Endothelial cell of umbilical vein (primary cell): Measurements from ENCODE around the gene MACF1. TPM values are rescaled to one million over a fixed set of nuclear protein-coding genes. Genes with fewer than 3 reads are reported as not detected.

Experiments used
- BruUV-seq: library from RNA; stranded (reverse); fragments of 400-500 nt; replicated peaks from 2 replicates; lab custom pipeline; 2021; lab: Mats Ljungman, UMichigan
- CTCF ChIA-PET: fragments of 300-600, 350-600 bp; sonication (Branson Sonifier 250); formaldehyde crosslinking; loops from one replicate; lab custom pipeline; 2021; ENCODE audit warnings: antibody characterized with exemption, inconsistent platforms; lab: Charles Lee
- POLR2A ChIA-PET: fragments of 300-600, 350-600 bp; sonication (Branson Sonifier 250); formaldehyde crosslinking; loops from one replicate; lab custom pipeline; 2021; ENCODE audit warnings: antibody characterized with exemption, inconsistent platforms; lab: Charles Lee
- DNase-seq: peaks from one replicate; pipeline ENCODE4 v3.0.0-alpha.2; 2011; ENCODE audit warnings: low read depth, low spot score
- FAIRE-seq: peaks from 2 replicates; lab custom pipeline; 2011; peaks lifted over from hg19 to GRCh38; lab: Jason Lieb, UNC
- H2AFZ ChIP-seq: 2 replicates; pipeline ENCODE4 v1.6.0; 2012; ENCODE audit warnings: low read depth, low read length, control low read depth, inconsistent platforms
- H3K27ac ChIP-seq: 2 replicates; pipeline ENCODE4 v1.5.1; 2011; ENCODE audit warnings: low read depth, mild to moderate bottlenecking, control low read depth, low read length, moderate library complexity; ENCODE audit not compliant: insufficient read depth
- H3K27me3 ChIP-seq, 2 experiments: 2 replicates each; pipeline versions ENCODE4 v1.6.0 to v1.6.1; 2011; ENCODE audit warnings: low read length in 2 of 2, mixed read lengths in 1 of 2; ENCODE audit not compliant: control insufficient read depth in 2 of 2, insufficient read depth in 2 of 2
- H3K36me3 ChIP-seq, 2 experiments: 2 replicates in 1 of 2; 3 replicates in 1 of 2; pipeline ENCODE4 v1.5.1; 2011; ENCODE audit warnings: low read length in 2 of 2, mild to moderate bottlenecking in 1 of 2, moderate library complexity in 1 of 2; ENCODE audit not compliant: control insufficient read depth in 2 of 2, insufficient read depth in 2 of 2; ENCODE audit errors: extremely low read depth in 1 of 2
- H3K4me1 ChIP-seq: 3 replicates; pipeline ENCODE4 v1.5.1; 2011; ENCODE audit warnings: mild to moderate bottlenecking, low read length; ENCODE audit not compliant: control insufficient read depth, insufficient read depth; ENCODE audit errors: extremely low read depth
- H3K4me2 ChIP-seq: 2 replicates; pipeline ENCODE4 v1.6.1; 2011; ENCODE audit warnings: low read length, control low read depth, mixed read lengths; ENCODE audit not compliant: insufficient read depth
- H3K4me3 ChIP-seq, 3 experiments: fragments of 200-600 bp in 1 of 3; sonication (generic), shearing (Covaris generic) in 1 of 3; replicated peaks in 1 of 3; 2 replicates each; pipeline ENCODE4 v1.5.1; 2011 to 2016; ENCODE audit warnings: control low read depth in 3 of 3, low read length in 3 of 3, mild to moderate bottlenecking in 2 of 3, inconsistent platforms in 1 of 3, low read depth in 1 of 3, moderate library complexity in 1 of 3; ENCODE audit not compliant: insufficient read depth in 1 of 3
- H3K79me2 ChIP-seq: 2 replicates; pipeline ENCODE4 v1.6.0; 2012; ENCODE audit warnings: low read length, inconsistent platforms; ENCODE audit not compliant: control insufficient read depth, insufficient read depth
- H3K9ac ChIP-seq: replicated peaks from 2 replicates; pipeline ENCODE3; 2011; ENCODE audit warnings: low read length, control low read depth; ENCODE audit not compliant: insufficient read depth; ENCODE audit errors: extremely low read depth
- H3K9me1 ChIP-seq: replicated peaks from 3 replicates; pipeline ENCODE4 v1.6.0; 2011; ENCODE audit warnings: mild to moderate bottlenecking, low read length; ENCODE audit not compliant: control insufficient read depth, insufficient read depth; ENCODE audit errors: extremely low read depth
- H3K9me3 ChIP-seq: replicated peaks from 2 replicates; pipeline ENCODE4 v1.5.1; 2012; ENCODE audit warnings: low read length, inconsistent platforms; ENCODE audit not compliant: control insufficient read depth, insufficient read depth
- H4K20me1 ChIP-seq: replicated peaks from 2 replicates; pipeline ENCODE3; 2011; ENCODE audit warnings: mild to moderate bottlenecking, low read length; ENCODE audit not compliant: control insufficient read depth, insufficient read depth; ENCODE audit errors: extremely low read depth
- EZH2 ChIP-seq: IDR thresholded peaks from 2 replicates; pipeline ENCODE4 v1.6.1; 2012; ENCODE audit warnings: borderline replicate concordance, low read depth, mild to moderate bottlenecking, moderate library complexity, low read length, inconsistent platforms; ENCODE audit not compliant: severe bottlenecking
- FOS ChIP-seq: IDR thresholded peaks from 2 replicates; pipeline ENCODE4 v1.6.1; 2011; ENCODE audit warnings: mild to moderate bottlenecking, low read length, moderate library complexity, borderline replicate concordance; ENCODE audit not compliant: insufficient read depth
- GATA2 ChIP-seq: IDR thresholded peaks from 2 replicates; pipeline ENCODE4 v1.7.0; 2011; ENCODE audit warnings: low read depth, mild to moderate bottlenecking, moderate library complexity, mixed read lengths, low read length; ENCODE audit not compliant: insufficient read length, insufficient read depth
- JUN ChIP-seq: IDR thresholded peaks from 2 replicates; pipeline ENCODE4 v1.6.1; 2011; ENCODE audit warnings: borderline replicate concordance, low read depth; ENCODE audit not compliant: insufficient read length, insufficient read depth
- MYC ChIP-seq: IDR thresholded peaks from one replicate; pipeline ENCODE4 v1.6.1; 2011; ENCODE audit warnings: mild to moderate bottlenecking, low read depth, low read length
- POLR2A ChIP-seq: IDR thresholded peaks from 2 replicates; pipeline ENCODE4 v1.6.1; 2012; ENCODE audit warnings: low read depth, mild to moderate bottlenecking, control low read depth, low read length
- POLR2AphosphoS5 ChIP-seq: IDR thresholded peaks from 2 replicates; pipeline ENCODE4 v1.6.1; 2012; ENCODE audit warnings: low read depth, mild to moderate bottlenecking, control low read depth, low read length, moderate library complexity; ENCODE audit not compliant: insufficient read depth
- dilution Hi-C: fragments of 300-500 bp; cut with MboI; formaldehyde crosslinking; loops from one replicate; pipeline ENCODE4 v1.15.0; 2019; ENCODE audit warnings: low sequenced_read_pairs; ENCODE audit not compliant: extremely low pct_ligation_motif_present
- intact Hi-C: fragments of 100-400 bp; cut with micrococcal nuclease; formaldehyde crosslinking; loops from one replicate; pipeline ENCODE4 v1.10.0; 2022
- polyA plus RNA-seq, 4 experiments: library from polyadenylated mRNA; depleted of rRNA in 3 of 4; stranded (reverse) in 3 of 4; unstranded in 1 of 4; fragments of >200 nt; gene quantifications; 2 replicates each; pipeline versions ENCODE4 v1.2.1 to v1.2.3, GENCODE V29; 2011 to 2012; ENCODE audit warnings: missing spikeins in 1 of 4
- total RNA-seq: library from RNA; stranded (reverse); gene quantifications from 2 replicates; pipeline ENCODE4 v1.2.3, GENCODE V29; 2021
- TF ChIP-seq, protein P1 (sequence below): IDR thresholded peaks from 2 replicates; pipeline ENCODE4 v1.6.1; 2011; ENCODE audit not compliant: insufficient read depth, insufficient read length

The MACF1 gene
- total and polyA plus RNA-seq, 2 donors (not counting 3 experiments of a cell fraction or from before 2014, with no cell fraction given) = 122 to 587 TPM

DNA sequence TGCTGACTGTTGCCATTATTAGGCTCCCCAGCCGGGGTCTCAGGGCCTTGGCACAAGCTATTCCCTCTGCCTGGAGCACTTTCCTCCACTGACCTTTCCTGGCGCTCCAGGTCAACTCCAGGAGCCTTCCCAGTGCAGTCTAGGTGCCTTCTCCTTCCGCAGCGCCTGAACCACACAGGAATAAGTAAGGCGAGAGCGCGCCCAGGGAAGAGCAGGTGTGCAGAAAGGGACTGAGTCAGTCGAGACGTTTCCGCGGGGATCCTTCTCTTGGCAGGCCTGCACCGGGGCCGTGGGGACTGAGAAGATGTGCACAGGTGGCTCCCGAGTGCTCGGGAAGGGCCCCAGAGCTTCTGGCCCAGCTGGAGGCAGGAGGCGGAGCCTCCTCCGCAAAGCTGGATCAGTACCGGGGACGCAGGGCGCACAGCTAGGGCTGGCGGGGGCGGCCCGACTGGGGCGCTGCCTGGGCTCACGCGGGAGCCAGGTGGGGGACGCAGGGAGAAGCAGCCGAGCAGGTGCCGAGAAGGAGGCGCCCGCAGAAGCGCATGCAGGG is 286.2 kb downstream of the MACF1 start:
- no peak overlapping the region for H3K9ac ChIP-seq
- DNase-seq (no peak), FAIRE-seq (no peak)
- peak overlapping the region; percentile 70 for H3K4me2 ChIP-seq
- peaks cover 7 to 12% of the 10 kb centered on the region in 2 experiments for H3K27me3 ChIP-seq
- H2AFZ ChIP-seq = no peak overlapping the region
- no peaks in the 10 kb centered on the region for H3K9me1 ChIP-seq
- no TSS peak for BruUV-seq
- peaks cover 4 to 11% of the 10 kb centered on the region in 2 experiments for H3K36me3 ChIP-seq
- ChIA-PET CTCF (interaction anchor here (1.6 kb wide), 1 partner anchor 49 kb away, joined by 7 read pairs; no protein-coding TSS in a partner anchor), POLR2A (no interaction called here)
- H3K79me2 ChIP-seq = no peaks in the 10 kb centered on the region
- no peaks in the 10 kb centered on the region for H4K20me1 ChIP-seq
- peak; percentile 7 for TF ChIP-seq POLR2AphosphoS5
- no peak for TF ChIP-seq JUN
- TF ChIP-seq MYC = no peak
- TF ChIP-seq GATA2 = no peak
- peaks cover 6% of the 10 kb centered on the region for H3K4me1 ChIP-seq
- H3K27ac ChIP-seq = no peak overlapping the region
- H3K9me3 ChIP-seq = no peaks in the 10 kb centered on the region
- peak overlapping the region in 2 of 3 experiments; percentile 17 to 50 for H3K4me3 ChIP-seq
- intact Hi-C loops (loop anchor here (2.0 to 5.0 kb wide), 2 partner anchors 48 to 232 kb away; no protein-coding TSS in a partner anchor), dilution Hi-C loops (no loop called here)

GRCh38 chr1:39491146-39491921 is 286.8 kb downstream of the MACF1 start, which contains the start of gene BMP8A:
BMP8A (plus strand) TSS chr1:39491636; CDS start chr1:39491992, 356 bp downstream.
- TF ChIP-seq, protein P1, sequence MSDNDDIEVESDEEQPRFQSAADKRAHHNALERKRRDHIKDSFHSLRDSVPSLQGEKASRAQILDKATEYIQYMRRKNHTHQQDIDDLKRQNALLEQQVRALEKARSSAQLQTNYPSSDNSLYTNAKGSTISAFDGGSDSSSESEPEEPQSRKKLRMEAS = no peak
- TF ChIP-seq FOS (no peak), EZH2 (no peak), JUN (no peak), POLR2AphosphoS5 (peak; percentile 19), MYC (no peak), POLR2A (peak; percentile 19)
- dilution Hi-C loops (no loop called here), intact Hi-C loops (loop anchor here (2.0 to 5.0 kb wide), 2 partner anchors 47 to 231 kb away; no protein-coding TSS in a partner anchor)
- Histone ChIP-seq H3K4me2 (peak within 1 kb of the TSS; percentile 70), H2AFZ (peak within 1 kb of the TSS; percentile 81), H4K20me1 (no peaks in the 10 kb centered on the region), H3K36me3 (peaks cover 4 to 9% of the 10 kb centered on the region in 2 experiments), H3K79me2 (no peaks in the 10 kb centered on the region), H3K9me1 (no peaks in the 10 kb centered on the region), H3K9me3 (no peaks in the 10 kb centered on the region), H3K4me3 (peak within 1 kb of the TSS in 2 of 3 experiments; percentile 17 to 50), H3K9ac (no peak within 1 kb of the TSS), H3K27ac (no peak within 1 kb of the TSS), H3K27me3 (peaks cover 7 to 12% of the 10 kb centered on the region in 2 experiments), H3K4me1 (peaks cover 6% of the 10 kb centered on the region)
- FAIRE-seq (peak; percentile 28), DNase-seq (peak; percentile 65)
- BruUV-seq = no TSS peak
- ChIA-PET CTCF (interaction anchor here (1.2 to 1.6 kb wide), 2 partner anchors 48 to 393 kb away, joined by 3 to 7 read pairs; no protein-coding TSS in a partner anchor), POLR2A (no interaction called here)
